ENCODE data around the gene NEK6.

The NEK6 gene

DNA sequence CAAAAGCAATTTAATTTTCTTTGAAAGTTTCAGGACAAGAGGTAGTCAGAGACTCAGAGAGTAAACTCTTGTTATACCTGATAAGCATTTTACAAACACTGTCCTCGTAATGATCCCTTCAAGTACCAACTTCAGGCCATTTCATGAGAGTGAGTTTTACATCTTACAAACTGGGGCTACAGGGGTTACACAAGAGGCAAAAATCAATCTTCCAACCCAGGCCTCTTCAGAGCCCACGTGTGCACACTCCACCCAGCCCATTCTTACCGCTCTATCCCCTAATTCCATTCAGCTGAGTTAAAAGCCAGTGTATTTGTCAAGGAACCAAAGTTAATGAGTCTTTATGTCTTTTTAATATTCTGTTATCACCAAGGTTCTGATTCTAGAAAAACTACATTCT is 110.9 kb downstream of the NEK6 start:
- in situ Hi-C loops (cut with MboI; ENCODE audit: low sequenced_read_pairs): no loop called here

DNA sequence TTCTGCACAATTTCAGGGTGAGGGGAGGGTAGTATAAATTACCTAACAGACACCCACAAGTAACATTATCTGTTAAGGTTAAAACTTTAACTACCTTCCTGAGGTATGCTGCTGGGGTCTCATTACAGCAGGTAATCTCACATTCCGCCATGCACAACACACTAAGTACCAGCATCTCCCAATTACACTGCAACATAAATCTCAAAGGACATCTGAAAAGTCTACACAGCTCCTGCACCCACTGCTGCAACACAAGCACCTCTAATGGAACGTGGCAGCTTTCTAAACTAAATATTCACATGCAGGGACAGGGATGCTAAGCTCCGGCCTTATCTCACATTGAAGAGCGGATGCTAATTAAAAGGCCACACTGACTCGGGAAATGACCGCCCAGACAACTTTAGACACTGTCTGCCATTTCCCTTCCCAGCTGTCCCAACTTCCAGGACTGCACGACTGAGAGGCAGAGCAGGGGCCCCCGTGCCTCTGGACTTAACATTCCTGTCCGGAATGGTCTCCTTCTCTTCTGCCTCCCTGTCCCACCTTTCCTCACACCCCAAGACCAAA is 111.6 kb downstream of the NEK6 start:
- in situ Hi-C loops (cut with MboI; ENCODE audit: low sequenced_read_pairs): no loop called here

GRCh38 chr9:124370896-124371582 is 113.3 kb downstream of the NEK6 start:
- in situ Hi-C loops (cut with MboI; ENCODE audit: low sequenced_read_pairs): no loop called here

GRCh38 chr9:124372038-124372437 is 114.3 kb downstream of the NEK6 start:
- in situ Hi-C loops (cut with MboI; ENCODE audit: low sequenced_read_pairs): no loop called here

DNA sequence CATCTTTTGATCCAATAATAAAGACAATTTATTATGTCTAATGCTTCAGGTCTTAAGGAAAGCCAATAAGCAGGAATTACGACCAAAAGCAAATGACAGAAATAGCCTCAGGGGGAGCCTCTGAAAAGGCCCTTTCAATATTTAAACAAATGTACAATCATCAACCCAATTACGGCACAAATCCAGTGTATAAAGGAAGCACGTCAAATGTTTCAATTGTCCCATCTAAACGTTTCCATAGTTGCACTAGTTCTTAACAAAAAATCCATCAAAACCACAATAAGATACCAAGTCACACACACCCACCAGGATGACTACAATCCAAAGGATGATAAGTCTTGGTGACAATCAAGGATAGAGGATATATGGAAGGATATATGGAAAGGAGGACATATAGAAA is 115.6 kb downstream of the NEK6 start:
- in situ Hi-C loops (cut with MboI; ENCODE audit: low sequenced_read_pairs): no loop called here

DNA sequence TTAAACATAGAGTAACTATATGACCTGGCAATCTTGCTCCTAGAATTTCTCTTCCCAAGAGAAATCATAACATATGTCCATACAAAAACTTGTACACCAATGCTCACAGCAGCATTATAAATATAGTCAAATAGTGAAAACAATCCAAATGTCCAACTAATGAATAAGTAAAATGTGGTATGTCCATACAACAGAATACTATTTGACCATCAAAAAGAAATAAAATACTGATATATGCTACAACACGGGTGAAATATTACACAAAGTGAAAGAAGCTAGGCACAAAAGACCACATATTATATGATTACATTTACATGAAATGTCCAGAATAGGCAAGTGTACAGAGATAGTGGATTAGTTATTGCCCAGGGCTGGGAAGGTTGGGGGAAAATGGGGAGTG is 116.1 kb downstream of the NEK6 start:
- in situ Hi-C loops (cut with MboI; ENCODE audit: low sequenced_read_pairs): no loop called here

DNA sequence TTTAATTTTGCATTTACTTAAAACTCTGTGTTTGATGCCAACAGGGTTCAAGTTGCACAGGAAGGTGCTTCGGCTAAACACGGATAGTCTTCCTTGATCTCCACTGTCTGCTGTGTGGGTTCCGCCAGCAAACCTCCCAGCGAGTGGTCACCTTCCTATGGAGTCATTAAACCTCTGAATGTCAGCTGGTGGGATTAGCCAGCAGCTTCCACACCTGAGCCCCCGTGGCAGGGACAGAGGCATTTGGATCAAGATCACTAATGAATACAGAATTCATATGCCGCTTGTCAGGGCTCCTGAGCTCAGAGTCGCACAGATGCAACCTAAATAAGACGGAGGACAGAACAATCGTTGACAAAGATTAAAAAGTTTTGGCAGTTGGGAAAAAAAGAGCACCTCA is 118.0 kb downstream of the NEK6 start:
- in situ Hi-C loops (cut with MboI; ENCODE audit: low sequenced_read_pairs): no loop called here

- in situ Hi-C loops (cut with MboI; ENCODE audit: low sequenced_read_pairs): no loop called here
Observed at GRCh38 chr9:124376329-124376728, 118.6 kb downstream of the NEK6 start.

DNA sequence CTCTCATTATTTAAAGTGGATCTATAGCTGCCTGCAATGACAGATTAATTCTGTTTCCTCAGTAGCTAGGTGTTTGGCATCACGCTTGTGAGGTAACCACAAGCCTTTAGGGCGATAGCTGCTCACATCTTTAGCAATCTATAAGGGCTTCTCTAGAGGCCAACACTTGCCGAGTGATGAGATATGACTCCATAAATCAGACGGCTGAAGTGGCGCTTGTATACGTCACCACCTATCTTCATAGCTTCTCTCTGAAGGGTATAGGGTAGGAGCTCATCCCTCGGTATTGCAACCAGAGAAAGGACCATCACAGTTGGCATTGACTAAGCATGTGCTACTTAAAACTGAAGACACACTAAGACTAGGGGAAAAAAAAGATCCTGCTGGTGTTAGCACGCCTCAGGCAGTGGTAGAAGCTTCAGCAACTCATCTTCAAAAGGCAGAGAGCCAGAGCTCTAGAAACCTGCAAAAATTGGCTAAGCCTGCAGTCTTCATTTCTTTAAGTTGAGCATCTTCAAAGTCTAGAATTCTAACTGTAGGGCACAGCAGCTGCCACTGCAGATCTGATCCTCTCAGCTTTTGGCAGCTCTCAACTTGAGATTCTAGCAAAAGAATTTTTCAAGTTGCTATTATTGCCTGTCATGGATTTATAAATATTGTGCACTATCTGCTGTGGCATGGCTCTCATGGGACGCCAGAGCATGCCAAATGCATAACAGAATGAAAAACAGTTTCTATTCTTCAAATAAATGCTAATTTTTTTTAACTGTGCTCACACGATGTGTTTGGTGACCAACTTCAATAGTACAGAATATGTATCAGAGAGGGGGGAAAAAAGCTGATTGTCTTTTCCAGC is 120.0 kb downstream of the NEK6 start:
- in situ Hi-C loops (cut with MboI; ENCODE audit: low sequenced_read_pairs): no loop called here

GRCh38 chr9:124381170-124381945 is 123.6 kb downstream of the NEK6 start:
- in situ Hi-C loops (cut with MboI; ENCODE audit: low sequenced_read_pairs): no loop called here

GRCh38 chr9:124384210-124384609 is 126.5 kb downstream of the NEK6 start:
- in situ Hi-C loops (cut with MboI; ENCODE audit: low sequenced_read_pairs): no loop called here

DNA sequence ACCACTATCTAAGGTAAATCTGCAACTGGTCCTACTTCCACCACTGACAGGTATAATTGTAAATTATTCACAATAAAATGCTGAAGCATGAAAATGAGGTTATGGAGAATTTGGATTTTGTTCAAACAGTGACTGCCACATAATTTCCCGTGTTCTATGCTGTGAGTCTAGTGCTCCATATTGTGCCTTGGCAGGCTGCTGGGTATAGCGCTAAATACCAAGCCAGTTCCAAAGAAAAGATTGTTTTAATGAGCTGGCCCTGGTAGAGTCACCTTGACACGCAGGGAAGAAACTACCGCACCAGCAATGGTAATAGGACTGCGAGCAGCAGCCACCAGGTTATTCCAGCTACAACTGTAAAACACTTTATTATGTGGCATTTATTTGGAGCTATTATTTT is 127.1 kb downstream of the NEK6 start:
- in situ Hi-C loops (cut with MboI; ENCODE audit: low sequenced_read_pairs): no loop called here

DNA sequence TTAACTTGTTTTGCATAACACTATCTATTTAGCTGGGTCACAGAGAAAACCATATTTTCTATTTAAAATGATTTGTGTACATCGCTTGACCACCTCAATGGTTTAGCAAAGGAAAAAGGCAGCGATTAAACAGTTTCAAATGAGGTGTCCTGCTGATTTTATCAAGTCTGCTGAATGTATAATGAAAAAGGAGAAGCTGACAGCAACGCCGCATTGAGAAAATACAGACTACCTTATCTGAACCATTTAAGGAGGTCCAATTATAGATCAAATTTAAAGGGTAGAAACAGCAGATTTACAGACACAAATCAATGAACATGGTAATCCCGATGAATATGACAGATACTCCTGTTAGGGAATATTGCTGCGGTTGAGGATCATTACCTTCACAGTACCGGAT is 127.9 kb downstream of the NEK6 start:
- in situ Hi-C loops (cut with MboI; ENCODE audit: low sequenced_read_pairs): no loop called here

- in situ Hi-C loops (cut with MboI; ENCODE audit: low sequenced_read_pairs): no loop called here
Observed at GRCh38 chr9:124386201-124386600, 128.5 kb downstream of the NEK6 start.

- in situ Hi-C loops (cut with MboI; ENCODE audit: low sequenced_read_pairs): no loop called here
Observed at GRCh38 chr9:124388275-124389048, 130.7 kb downstream of the NEK6 start.

DNA sequence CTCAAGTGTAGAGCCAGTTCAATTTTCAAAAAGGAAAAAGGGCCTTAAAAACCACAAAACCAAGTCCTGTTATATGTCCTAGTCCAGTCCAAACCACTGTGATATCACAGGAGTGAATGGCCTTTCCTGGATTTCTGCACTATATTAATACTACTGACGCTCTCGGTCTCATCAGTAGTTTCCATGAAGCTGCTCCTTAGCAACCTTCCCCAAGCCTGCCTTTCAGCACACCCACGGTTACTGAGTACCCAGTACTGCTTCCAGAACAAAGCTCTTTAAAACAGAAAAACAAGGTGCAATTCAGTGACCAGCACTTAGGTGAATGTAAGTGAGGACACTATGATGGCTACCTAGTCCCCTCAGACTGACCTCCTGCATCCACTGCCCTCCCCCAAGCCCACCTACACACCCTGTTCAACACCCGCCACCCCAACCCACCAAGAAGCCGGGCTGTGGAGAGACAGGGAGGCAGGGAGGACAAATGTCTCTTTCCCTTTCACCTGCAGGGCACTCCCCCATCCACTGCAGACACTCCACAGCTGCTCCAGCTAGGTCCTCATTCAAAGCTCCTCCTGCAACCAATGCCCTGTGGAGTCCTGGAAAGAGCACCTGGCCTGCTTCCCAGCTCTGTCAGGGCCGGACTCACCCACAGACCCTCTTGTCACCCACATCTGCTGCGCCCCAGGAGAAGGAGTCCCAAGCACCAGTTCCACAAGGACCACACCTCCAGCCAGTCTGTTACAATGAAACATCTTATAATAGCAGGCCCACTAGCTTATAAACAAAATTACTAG is 131.6 kb downstream of the NEK6 start:
- in situ Hi-C loops (cut with MboI; ENCODE audit: low sequenced_read_pairs): no loop called here

DNA sequence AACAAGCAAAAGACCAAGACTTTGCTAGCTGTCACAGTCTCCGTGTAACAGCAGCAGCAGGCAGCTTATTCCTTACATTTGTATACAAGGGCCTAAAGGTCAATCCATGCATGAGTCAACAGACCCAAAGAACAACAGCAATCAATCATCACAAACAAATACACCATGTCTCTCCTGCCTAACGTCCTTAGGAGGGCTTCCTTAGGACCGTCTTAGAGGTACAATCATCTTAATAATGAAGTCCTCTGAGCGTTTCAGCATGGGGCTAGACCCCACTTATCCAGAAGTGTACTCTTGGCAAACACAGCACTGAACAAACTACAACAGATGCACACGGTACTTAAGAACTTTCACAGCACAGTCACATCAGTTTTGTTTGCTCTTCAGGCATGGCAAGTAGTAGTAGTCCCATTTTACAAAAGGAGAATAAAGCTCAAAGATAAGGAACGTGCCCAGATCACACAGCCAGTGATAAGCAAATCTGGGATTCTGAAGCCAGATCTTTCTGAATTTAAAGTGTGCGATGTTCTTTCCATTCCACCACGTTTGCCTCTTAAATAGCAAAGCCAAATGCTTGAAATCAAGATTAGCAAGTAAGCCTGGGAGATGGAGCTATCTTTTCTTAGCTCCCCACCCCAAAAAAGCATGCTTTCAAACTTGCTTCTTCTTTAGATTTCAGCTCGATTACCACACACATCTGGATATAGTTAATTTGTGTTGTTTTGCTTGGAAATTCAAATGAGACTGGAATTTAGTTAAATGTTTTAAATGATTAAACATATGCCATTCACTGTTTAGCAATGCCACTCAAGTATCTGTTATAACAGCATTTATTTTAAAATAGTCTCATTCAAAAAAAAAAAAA is 133.3 kb downstream of the NEK6 start:
- in situ Hi-C loops (cut with MboI; ENCODE audit: low sequenced_read_pairs): no loop called here

DNA sequence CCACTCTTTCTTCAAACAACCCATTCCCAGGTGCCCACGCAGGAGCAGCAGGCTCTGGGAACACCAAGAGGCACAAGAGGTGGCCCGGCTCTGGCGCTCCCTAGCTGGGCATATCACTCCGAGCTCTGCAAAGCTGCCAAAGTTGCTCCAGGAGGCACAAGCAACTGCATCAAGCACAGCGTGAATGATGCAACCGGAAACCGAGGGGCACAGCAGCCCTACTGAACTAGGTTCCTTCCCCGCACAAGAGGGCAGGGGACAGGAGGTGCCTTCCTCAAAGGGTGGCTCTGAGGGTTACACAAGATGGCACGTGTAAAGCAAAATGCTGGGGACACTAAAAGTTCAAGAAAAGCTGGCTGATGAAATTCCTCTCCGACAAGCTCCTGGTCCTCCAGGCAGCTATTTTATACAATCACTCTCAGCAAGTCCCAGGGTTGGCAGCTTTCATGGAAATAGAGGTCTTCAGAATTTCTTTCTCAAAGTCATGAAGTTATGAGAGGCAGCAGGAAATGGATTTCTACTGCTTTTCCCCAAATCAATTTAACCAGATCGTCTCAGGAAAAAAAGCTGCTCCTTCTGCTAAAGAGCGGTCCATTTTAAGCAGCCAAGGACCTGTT is 134.6 kb downstream of the NEK6 start:
- in situ Hi-C loops (cut with MboI; ENCODE audit: low sequenced_read_pairs): no loop called here
